ENCODE measurements around the gene XYLT2.

XYLT2 gene

DNA sequence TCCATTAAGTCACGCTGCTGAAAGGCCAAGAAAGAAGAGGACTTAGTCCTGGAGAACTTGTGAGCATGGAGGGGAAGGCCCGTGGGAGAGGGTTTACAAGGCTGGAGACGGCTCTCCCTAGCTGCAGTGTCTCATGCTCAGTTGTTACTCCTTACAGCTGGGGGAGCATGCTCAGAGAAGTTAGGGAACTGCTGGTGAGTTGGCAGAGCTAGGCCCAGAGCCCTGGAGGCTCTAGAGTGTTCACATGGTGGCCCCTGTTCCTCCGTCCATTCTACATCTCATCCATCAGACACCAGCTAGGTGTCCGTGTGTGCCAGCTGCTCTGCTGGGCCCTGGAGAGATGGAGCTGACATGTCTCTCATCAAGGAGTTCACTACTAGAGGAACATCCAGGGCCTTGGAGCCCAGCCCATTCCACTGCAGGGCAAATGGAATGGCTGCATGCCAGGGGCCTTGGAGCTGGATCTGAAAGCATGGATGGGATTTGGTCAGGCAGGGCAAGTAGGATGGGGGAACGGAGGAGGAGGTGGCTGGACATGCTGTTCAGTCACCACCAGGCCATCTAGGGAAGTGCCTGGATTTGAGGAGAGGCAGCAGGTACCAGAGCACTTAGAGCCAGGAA, 6.3 kb downstream of the XYLT2 start:
- no peak for DNase-seq

DNA sequence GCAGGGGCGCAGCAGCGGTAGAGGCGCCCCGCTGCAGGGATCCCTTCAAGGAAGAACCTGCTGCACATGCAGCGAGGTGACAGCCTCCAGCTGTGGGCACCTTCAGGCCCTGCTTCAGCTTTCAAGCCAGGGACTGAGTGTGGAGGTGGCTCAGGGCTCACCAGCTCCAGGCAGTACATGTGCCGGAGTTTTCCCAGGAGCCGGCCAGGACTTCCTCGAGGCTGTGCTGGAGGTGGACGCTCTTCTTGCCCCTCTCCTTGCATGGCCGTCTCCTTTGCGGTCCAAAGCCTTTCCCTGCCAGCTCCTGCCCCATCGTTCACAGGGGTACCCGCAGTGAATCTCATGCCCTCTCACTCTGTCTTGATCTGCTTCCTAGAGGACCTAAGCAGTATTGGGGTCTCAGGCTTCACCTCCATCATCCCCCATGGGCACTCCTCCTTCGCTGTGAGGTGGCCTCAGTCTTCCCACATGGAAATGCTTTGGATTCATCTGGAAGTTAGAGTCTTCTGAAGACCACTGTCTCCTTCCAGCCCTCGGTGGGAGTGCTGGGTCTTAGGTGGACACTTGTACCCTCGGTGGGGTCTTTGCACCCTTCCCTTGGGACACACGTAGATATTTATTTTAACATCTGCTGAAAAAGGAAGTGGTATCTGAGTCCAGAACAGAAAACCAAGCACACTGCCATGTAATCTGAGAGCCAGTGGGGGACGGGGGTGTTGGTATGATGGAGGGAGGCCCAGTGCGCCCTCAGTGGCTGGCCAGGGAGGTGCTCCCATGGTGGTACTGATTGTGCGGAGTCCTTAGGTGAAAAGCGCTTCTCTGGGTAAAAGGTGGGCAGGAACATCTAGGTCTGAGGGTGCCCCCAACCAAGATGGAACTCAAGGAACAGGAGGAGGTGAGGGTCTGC, 7.0 kb downstream of the XYLT2 start:
- no peak for DNase-seq

DNA sequence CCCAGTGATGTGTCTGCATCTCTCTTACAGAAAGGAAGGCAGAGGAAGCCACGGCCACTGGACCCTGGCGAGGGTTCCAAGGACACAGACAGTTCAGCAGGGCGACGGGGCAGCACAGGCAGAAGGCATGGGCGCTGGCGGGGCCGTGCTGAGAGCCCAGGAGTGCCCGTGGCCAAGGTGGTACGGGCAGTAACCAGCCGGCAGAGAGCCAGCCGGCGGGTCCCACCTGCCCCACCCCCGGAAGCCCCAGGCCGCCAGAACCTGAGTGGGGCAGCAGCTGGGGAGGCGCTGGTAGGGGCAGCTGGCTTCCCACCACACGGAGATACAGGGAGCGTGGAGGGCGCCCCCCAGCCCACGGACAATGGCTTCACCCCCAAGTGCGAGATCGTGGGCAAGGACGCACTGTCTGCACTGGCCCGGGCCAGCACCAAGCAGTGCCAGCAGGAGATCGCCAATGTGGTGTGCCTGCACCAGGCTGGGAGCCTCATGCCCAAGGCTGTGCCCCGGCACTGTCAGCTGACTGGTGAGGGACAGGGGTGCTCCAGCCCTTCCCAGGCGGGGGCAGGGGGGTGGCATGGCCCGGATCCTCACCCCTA, 7.8 kb downstream of the XYLT2 start:
- DNase-seq: no peak

DNA sequence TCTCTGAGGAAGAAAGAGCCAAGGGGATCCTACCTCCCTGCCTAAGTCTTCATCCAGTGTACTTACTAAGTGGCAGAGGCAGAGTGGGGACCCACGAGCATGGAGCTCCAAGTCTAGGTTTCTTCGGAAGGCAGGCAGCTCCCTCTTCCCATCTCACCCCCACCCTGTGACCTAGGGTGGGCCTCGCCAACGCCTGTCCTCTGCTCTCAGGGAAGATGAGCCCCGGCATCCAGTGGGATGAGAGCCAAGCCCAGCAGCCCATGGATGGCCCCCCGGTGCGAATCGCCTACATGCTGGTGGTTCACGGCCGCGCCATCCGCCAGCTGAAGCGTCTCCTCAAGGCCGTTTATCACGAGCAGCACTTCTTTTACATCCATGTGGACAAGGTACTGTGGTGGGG, 8.3 kb downstream of the XYLT2 start:
- no peak for DNase-seq

DNA sequence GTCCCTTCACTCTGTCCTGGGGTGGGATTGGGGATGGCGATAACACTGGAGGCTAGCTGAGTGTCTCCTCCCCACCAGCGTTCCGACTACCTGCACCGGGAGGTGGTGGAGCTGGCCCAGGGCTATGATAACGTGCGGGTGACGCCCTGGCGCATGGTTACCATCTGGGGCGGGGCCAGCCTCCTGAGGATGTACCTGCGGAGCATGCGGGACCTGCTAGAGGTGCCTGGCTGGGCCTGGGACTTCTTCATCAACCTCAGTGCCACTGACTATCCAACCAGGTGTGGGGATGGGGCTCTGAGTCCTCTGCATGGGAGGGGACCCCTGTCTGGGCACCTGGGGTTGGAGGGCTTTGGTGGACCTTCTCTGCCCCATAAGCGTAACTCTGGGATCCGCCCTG, 8.8 kb downstream of the XYLT2 start:
- no peak for DNase-seq

DNA sequence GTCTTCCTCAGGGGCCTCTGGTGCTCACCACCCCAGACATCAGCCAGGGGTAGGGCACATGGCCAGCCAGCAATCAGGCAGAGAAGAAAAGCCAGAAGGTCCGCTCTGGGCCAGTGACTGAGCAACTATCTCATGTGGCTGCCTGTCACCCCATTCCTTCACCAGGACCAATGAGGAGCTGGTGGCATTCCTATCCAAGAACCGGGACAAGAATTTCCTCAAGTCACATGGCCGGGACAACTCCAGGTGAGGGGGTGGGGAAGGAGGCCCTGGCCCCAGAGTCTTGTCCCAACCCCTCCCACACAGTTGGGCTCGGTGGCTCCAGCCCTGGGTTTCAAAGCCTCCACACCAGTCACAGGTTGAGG, 9.4 kb downstream of the XYLT2 start:
- DNase-seq: no peak

DNA sequence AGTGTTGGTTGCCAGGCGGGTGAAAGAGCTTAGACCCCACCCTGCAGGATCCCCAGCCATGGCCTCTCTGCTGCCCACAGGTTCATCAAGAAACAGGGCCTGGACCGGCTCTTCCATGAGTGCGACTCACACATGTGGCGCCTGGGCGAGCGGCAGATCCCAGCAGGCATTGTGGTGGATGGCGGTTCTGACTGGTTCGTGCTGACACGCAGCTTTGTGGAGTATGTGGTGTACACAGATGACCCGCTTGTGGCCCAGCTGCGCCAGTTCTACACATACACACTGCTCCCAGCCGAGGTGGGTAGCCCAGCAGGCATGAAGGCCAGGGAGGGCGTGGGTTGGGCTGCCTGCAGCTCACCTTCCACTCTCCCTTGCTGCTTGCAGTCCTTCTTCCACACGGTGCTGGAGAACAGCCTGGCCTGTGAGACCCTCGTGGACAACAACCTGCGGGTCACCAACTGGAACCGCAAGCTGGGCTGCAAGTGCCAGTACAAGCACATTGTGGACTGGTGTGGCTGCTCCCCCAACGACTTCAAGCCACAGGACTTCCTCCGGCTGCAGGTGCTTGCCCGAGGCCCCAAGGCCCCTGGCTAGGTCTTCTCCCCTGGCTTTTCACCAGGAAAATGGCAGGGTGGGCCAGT, 9.9 kb downstream of the XYLT2 start:
- DNase-seq: no peak

DNA sequence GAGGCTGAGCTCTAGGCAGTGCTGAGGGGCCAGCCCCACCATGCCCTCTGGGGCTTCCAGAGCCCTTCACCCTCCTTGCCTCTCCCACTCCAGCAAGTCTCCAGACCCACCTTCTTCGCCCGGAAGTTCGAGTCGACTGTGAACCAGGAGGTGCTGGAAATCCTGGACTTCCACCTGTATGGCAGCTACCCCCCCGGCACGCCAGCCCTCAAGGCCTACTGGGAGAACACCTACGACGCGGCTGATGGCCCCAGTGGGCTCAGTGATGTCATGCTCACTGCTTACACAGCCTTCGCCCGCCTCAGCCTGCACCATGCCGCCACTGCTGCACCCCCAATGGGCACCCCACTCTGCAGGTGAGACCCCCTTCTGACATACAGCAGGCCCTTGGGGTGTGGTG, 10.5 kb downstream of the XYLT2 start:
- DNase-seq: no peak

DNA sequence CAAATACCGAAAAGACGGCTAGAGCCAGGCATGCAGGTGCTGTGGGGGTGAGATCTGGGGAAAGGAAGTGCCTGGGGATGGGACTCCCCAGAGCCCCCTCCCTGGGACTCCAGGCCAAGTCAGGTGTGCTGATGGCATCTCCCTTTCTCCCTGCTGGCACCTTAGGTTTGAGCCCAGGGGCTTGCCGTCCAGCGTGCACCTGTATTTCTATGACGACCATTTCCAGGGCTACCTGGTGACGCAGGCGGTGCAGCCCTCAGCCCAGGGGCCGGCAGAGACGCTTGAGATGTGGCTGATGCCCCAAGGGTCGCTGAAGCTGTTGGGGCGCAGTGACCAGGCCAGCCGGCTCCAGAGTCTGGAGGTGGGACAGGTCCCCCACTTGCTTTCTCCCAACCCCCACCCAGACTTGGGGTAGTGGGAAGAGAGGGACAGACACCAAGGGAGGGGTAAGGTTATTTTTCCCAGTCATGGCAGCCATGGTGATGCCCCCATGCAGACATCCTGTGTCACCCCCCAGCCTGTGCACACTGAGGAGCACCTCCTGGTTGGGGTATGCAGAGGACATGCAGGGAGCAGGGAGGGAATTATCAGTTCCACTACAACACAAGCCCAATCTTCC, 11.1 kb downstream of the XYLT2 start:
- DNase-seq: no peak

DNA sequence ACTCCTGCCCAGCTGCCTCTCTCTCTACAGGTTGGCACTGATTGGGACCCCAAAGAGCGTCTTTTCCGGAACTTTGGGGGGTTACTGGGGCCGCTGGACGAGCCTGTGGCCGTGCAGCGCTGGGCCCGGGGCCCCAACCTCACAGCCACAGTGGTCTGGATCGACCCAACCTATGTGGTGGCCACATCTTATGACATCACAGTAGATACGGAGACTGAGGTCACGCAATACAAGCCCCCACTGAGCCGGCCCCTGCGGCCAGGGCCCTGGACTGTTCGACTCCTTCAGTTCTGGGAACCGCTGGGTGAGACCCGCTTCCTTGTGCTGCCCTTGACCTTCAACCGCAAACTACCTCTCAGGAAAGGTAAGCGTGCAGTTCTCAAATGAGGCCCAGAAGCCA, 12.3 kb downstream of the XYLT2 start:
- no peak for DNase-seq

DNA sequence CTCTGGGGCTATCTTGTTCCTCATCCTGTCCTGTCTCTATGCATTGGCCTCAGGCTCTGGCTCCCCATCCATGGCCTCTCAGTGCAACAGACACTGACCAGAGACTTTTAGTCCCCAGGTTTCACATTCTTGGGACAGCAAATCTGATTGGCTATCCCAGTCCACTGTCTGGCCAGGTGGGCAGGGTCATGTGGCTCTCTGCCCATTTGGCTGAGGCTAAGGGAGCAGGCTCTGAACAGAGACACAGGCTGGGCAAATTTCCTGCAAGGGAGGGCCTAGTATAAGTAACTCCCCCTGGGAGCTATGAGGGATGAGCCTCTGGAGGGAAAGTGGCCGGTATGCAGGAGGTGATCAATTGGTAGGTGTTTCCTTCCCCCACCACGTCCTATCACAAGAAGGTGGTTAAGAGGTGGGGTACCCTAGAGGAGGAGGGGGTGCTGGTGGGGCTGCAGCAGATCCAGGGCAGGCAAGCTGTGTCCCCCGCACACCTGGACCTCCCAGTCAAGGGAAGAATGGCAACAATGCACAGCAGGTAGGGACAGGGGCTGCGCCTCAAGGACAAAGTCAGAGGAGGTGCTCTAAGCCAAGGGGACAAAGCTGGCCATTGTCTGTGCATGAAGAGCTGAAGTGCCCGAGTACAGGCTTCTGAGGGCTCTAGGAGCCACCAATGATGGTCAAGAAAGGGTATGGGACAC, 13.2 kb downstream of the XYLT2 start:
- no peak for DNase-seq

DNA sequence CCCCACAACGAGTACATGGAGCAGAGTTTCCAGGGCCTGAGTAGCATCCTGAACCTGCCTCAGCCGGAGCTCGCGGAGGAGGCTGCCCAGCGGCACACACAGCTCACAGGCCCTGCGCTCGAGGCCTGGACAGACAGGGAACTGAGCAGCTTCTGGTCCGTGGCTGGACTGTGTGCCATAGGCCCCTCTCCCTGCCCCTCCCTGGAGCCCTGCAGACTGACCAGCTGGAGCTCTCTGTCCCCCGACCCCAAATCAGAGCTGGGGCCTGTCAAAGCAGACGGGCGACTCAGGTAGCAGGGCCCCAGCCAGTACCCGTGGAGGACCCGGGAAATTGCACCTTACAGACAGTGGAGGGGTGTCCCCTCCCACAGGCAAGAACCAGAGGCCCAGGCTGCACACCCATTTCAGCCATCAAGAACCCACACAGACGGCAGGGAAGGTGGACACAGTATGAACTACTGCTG, 14.1 kb downstream of the XYLT2 start:
- no peak for DNase-seq

DNA sequence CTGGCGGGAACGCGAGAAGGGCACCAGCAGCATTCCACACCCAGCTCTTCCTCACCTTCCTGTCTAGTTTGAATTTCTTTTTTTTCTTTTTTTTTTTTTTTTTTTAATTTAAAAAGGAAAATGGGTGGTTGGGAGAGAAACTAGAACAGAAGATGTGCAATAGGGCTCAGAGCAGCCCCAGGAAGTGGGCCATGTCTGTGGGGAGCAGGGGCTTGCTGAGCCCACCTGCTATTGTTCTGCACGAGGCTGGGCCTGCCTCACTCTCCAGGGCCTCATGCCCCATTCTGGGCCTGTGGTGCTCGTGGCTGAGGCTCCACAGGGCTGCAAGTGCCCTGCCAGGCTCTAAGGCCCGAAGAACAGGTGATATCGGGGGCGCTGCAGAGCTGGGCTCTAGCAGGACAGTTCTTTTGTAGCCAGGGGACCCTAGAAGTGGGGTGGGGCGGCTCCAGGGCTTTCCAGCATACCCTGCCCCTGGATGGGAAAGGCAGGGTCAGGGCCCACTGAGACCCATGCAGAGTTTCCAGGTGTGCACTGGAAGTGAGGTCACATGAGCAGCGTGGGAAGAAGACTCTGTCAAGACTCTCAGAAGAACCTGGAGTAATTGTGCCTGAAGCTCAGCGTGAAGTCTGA, 14.7 kb downstream of the XYLT2 start:
- DNase-seq: no peak

DNA sequence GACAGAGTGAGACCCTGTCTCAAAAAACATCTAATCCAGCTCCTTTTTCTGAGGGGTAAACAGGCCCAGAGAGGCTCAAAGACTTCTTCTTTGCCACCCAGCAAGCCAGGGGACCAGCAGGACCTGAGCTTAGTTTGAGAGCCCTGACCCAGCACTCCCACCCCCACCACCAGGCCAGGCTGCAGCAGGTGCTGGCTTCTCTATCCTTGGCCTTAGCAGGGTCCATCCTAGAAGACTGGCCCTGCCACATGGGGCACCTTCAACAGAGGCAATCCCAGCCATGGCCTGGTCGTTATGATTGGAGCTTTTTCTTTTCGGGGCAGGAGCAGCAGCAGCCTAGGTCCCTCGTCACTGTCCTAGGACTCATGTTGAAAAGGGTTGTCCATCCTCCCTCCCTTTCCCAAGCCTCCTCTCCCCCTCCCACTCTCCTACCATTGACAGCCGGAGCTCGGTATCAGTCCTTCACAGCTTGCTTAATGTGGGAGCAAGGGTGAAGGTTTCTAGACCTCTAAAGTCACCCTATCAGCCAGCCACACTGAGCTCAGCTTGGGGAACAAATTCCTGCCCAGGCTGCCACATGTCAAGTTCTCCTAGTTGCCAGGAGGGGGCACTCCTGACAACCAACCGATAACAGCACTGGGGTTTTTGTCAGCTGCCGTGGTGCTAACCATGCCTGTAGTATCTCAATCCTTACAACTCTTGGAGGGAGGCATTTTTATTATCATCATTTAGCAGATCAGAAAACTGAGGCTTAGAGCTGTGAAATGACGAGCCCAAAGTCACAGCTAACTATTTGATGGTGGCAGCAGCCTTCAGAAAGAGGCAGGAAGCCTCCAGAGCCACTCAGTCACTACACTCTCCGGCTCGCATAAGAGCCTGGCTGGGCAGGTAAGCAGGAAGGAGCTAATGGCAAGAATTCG, 15.9 kb downstream of the XYLT2 start:
- peak; percentile 47 for DNase-seq

DNA sequence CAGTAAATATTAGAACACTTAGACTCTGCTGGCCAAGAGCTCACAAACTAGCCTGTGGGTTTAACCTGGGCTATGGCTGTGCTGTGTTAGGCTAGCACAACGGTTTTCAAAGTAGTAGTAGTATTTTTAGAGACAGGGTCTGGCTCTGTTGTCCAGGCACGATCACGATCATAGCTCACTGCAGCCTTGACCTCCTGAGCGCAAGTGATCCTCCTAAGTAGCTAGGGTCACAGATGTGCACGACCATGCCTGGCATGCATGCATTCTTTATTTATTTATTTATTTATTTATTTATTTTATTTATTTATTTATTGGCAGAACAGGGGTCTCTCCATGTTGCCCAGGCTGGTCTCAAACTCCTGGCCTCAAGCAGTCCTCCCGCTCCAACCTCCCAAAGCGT, 16.7 kb downstream of the XYLT2 start:
- no peak for DNase-seq

DNA sequence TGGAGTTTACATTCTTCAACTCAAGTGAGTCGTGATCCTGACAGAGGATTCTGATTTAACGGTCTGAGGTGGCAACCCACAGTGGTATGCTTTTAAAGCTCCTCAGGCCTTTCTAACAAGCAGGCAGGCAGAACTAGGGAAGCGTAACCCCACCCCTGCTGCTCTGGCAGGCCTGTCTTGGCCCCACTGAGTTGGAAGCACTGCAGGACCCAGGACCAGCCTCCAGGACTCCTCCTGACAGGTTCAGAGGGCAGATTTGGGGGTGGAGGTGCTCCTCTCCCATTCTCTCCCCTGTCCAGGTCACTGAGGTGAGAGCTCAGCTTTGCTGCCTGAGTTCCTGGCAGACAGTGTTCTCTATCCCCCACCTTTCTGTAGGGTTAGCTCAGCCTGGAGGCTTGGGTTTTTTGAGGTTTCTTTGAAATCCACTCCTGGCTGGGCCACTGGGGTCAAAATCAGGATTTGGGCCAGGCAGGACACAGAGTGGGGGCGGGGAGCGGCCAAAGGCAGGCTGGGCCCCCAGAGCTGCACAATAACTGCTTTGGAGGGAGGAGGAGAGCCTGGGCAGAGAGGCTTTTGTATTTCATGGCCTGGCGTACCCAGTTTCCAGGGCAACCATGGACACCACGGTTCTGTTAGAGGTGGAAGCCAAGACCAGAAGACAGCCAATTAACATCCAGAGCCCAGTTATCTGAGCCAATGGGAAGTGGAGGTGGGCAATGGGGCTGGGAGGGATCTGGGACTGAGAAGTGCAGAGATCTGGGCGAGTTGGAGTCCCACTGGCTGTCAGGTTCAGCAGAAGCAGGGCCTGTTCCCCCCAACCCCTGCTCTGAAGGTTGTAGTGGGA, 17.5 kb downstream of the XYLT2 start:
- DNase-seq: peak; percentile 9

DNA sequence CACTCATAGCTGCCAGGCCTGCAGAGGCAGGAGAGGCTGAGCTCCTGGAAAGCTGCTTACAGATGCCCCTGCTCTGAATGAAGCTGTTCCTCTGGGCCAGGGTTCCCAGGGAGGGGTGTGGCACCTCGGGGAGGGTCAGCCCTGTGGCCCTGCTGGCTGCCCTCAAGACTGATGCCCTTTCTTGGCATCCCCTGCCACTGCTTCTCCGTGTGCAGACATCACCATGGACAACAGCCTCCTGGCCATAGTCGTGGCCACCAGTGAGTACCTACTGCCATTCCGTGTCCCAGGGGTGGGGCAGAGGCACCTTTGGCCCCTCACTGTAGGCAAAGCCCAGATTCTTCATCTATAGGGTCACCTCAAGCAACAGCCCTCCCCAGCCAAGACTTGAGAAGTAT, 18.1 kb downstream of the XYLT2 start:
- no peak for DNase-seq

DNA sequence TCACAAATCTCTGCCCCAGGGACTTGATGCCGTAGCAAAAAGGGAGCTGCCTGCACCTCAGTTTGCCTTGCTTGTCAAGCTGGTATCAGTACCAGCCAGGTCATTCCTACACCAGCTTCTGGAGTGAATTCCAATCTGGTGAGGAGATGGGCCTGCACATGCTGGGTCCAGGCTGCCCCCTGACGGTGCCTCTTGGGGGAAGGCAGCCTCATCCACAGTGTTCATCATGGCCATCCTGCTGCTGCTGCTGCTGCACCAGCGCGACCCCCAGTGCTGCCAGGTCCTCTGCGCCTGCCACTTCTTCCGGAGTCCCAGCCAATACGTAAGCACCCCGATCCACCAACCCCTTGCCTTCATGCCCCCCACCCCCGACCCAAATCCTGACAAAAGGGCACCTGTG, 18.8 kb downstream of the XYLT2 start:
- no peak for DNase-seq

DNA sequence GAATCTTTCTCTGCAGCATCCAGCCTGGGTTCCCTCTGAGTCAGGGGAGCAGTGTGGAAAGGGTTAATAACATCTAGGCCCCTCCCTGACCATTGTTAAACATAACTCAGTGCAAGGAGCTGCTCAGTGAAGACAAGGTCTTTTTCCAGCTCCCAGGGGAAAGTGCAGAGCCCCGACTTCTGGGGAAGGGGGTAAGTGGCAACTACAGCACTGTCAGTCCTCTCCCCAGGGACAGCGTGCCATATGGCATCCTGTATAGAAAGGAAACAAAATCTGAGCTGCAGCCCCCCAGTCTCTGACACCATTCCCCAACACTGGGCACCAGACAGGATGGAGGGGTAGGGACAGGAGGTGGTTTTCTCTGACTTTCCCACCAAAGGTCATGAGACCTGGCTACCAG, 19.2 kb downstream of the XYLT2 start:
- no peak for DNase-seq
